Activated T-helper 1 cell treated with anti-CD3 and anti-CD28 coated beads, Interleukin-12 subunit alpha, Interleukin-12 subunit beta, Interleukin-2, Interleukin-4 antibody, amounts not matched to agents 30 ng/mL and 10 ng/mL and 1 ng/mL, durations not matched to agents 14 hours and 24 hours and 36 hours (primary cell): ENCODE results near the gene CADM2. TPM values are rescaled to one million over a fixed set of nuclear protein-coding genes. Genes with fewer than 3 reads are reported as not detected.
A peak's percentile ranks its signal among the peaks of the same experiment; 100 is the strongest.
"Not testable (repeated sequence)": the region's sequence is repeated elsewhere in the genome, so short reads cannot be mapped to it uniquely, and the experiment has no call there.

ENCODE experiments used
- DNase-seq: peaks from one replicate; pipeline ENCODE4 v3.0.0; 2021; ENCODE audit warnings: low spot score
- H3K27ac Mint-ChIP-seq: one replicate; pipeline ENCODE4 v1.8.0; 2021; ENCODE audit warnings: mild to moderate bottlenecking, mixed read lengths
- H3K27me3 Mint-ChIP-seq: one replicate; pipeline ENCODE4 v1.8.0; 2022; ENCODE audit warnings: mild to moderate bottlenecking, moderate library complexity, mixed read lengths; ENCODE audit not compliant: insufficient read depth
- H3K36me3 Mint-ChIP-seq: one replicate; pipeline ENCODE4 v1.8.0; 2021; ENCODE audit warnings: low read depth, mixed read lengths
- H3K4me1 Mint-ChIP-seq: one replicate; pipeline ENCODE4 v1.8.0; 2021; ENCODE audit warnings: low read depth, mixed read lengths
- H3K4me3 Mint-ChIP-seq: one replicate; pipeline ENCODE4 v1.8.0; 2021; ENCODE audit warnings: mild to moderate bottlenecking, moderate library complexity, mixed read lengths
- H3K9me3 Mint-ChIP-seq: one replicate; pipeline ENCODE4 v1.8.0; 2021; ENCODE audit warnings: mixed read lengths
- intact Hi-C: fragments of 100-400 bp; cut with micrococcal nuclease; formaldehyde crosslinking; loops from one replicate; pipeline ENCODE4 v1.15.1; 2024
- total RNA-seq: library from RNA; stranded (reverse); gene quantifications from 2 replicates; pipeline ENCODE4 v1.2.3, GENCODE V29; 2022

CADM2 gene
- not detected in 2 replicates for total RNA-seq

GRCh38 chr3:84958495-84959469, at the start of gene CADM2:
Gene CADM2, plus strand, starts transcription at chr3:84958989.
- peak; percentile 62 for DNase-seq

GRCh38 chr3:84918592-84918991, 40.2 kb upstream of the CADM2 start:
- DNase-seq, H3K36me3 Mint-ChIP-seq, H3K4me1 Mint-ChIP-seq, H3K4me3 Mint-ChIP-seq, H3K27me3 Mint-ChIP-seq, intact Hi-C loops, H3K27ac Mint-ChIP-seq: not testable (repeated sequence)
- H3K9me3 Mint-ChIP-seq = peaks cover 12% of the 10 kb centered on the region

More at GRCh38 chr3:84958495-84959469, at the start of gene CADM2:
- Mint-ChIP-seq H3K9me3 (no peaks in the 10 kb centered on the region), H3K27ac (no peak within 1 kb of the TSS), H3K36me3 (peaks cover 2% of the 10 kb centered on the region), H3K4me3 (peak within 1 kb of the TSS; percentile 66), H3K27me3 (peaks cover 26% of the 10 kb centered on the region), H3K4me1 (peaks cover 11% of the 10 kb centered on the region)
- intact Hi-C loops = loop anchor here (5.0 kb wide), 1 partner anchor 411 kb away; no protein-coding TSS in a partner anchor

GRCh38 chr3:84922682-84923081, 36.1 kb upstream of the CADM2 start:
- H3K4me3 Mint-ChIP-seq = no peak overlapping the region
- intact Hi-C loops = no loop called here

GRCh38 chr3:84925571-84925970, 33.2 kb upstream of the CADM2 start:
- intact Hi-C loops = no loop called here
- no peak for DNase-seq
- no peaks in the 10 kb centered on the region for H3K9me3 Mint-ChIP-seq
- no peak overlapping the region for H3K4me3 Mint-ChIP-seq
- no peak overlapping the region for H3K27ac Mint-ChIP-seq
- no peaks in the 10 kb centered on the region for H3K27me3 Mint-ChIP-seq
- H3K4me1 Mint-ChIP-seq = no peaks in the 10 kb centered on the region
- H3K36me3 Mint-ChIP-seq = no peaks in the 10 kb centered on the region

More at GRCh38 chr3:84922682-84923081, 36.1 kb upstream of the CADM2 start:
- no peaks in the 10 kb centered on the region for H3K4me1 Mint-ChIP-seq
- no peaks in the 10 kb centered on the region for H3K27me3 Mint-ChIP-seq
- H3K9me3 Mint-ChIP-seq = peaks cover 4% of the 10 kb centered on the region
- no peak overlapping the region for H3K27ac Mint-ChIP-seq
- DNase-seq = no peak
- no peaks in the 10 kb centered on the region for H3K36me3 Mint-ChIP-seq

GRCh38 chr3:84943379-84943778, 15.4 kb upstream of the CADM2 start:
- no peak for DNase-seq
- Mint-ChIP-seq H3K27ac (no peak overlapping the region), H3K4me3 (no peak overlapping the region), H3K27me3 (no peaks in the 10 kb centered on the region), H3K4me1 (no peaks in the 10 kb centered on the region), H3K9me3 (peaks cover 5% of the 10 kb centered on the region), H3K36me3 (no peaks in the 10 kb centered on the region)
- intact Hi-C loops = no loop called here

GRCh38 chr3:84946240-84946639, 12.5 kb upstream of the CADM2 start:
- no peak overlapping the region for H3K27ac Mint-ChIP-seq
- no peaks in the 10 kb centered on the region for H3K36me3 Mint-ChIP-seq
- DNase-seq = no peak
- H3K4me1 Mint-ChIP-seq = no peaks in the 10 kb centered on the region
- H3K4me3 Mint-ChIP-seq = no peak overlapping the region
- no peaks in the 10 kb centered on the region for H3K27me3 Mint-ChIP-seq
- no peaks in the 10 kb centered on the region for H3K9me3 Mint-ChIP-seq
- intact Hi-C loops = no loop called here

- Mint-ChIP-seq H3K9me3 (no peaks in the 10 kb centered on the region), H3K4me1 (peaks cover 11% of the 10 kb centered on the region), H3K36me3 (peaks cover 2% of the 10 kb centered on the region), H3K27me3 (peaks cover 26% of the 10 kb centered on the region), H3K4me3 (peak overlapping the region; percentile 66), H3K27ac (no peak overlapping the region)
- intact Hi-C loops = loop anchor here (5.0 kb wide), 1 partner anchor 412 kb away; no protein-coding TSS in a partner anchor
- DNase-seq = no peak
Measured at GRCh38 chr3:84959470-84960271, 882 bp downstream of the CADM2 start.

GRCh38 chr3:84960581-84960980, 1.8 kb downstream of the CADM2 start:
- peaks cover 11% of the 10 kb centered on the region for H3K4me1 Mint-ChIP-seq
- no peak overlapping the region for H3K27ac Mint-ChIP-seq
- intact Hi-C loops = no loop called here
- H3K9me3 Mint-ChIP-seq = no peaks in the 10 kb centered on the region
- H3K36me3 Mint-ChIP-seq = peaks cover 2% of the 10 kb centered on the region
- peak overlapping the region; percentile 7 for H3K4me3 Mint-ChIP-seq
- H3K27me3 Mint-ChIP-seq = peaks cover 26% of the 10 kb centered on the region
- no peak for DNase-seq

DNA sequence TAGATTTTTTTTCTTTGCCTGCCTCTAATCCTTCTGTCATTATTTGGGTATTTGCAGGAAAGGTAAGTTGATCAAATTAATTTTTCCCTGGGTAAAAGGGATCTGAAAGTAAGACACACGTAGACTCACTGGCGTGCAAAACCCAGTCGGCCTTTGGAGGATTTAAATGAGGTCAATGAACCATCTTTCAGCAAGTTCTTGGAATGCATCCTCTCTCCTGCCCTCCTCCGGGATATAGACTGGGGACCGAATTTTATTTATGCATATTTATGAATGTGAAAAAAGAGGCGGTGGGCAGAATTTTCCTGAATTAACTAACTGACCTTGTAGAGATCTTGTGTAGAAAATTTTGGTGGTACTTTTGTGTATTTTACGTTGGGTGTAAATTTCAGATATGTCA, 2.2 kb downstream of the CADM2 start:
- H3K27me3 Mint-ChIP-seq = peaks cover 26% of the 10 kb centered on the region
- H3K4me1 Mint-ChIP-seq = peaks cover 11% of the 10 kb centered on the region
- no peaks in the 10 kb centered on the region for H3K9me3 Mint-ChIP-seq
- peaks cover 2% of the 10 kb centered on the region for H3K36me3 Mint-ChIP-seq
- H3K4me3 Mint-ChIP-seq = no peak overlapping the region
- intact Hi-C loops = no loop called here
- no peak overlapping the region for H3K27ac Mint-ChIP-seq
- no peak for DNase-seq

- no peak for DNase-seq
- intact Hi-C loops = no loop called here
- Mint-ChIP-seq H3K36me3 (peaks cover 2% of the 10 kb centered on the region), H3K4me3 (no peak overlapping the region), H3K27me3 (peaks cover 26% of the 10 kb centered on the region), H3K27ac (no peak overlapping the region), H3K9me3 (no peaks in the 10 kb centered on the region), H3K4me1 (peaks cover 11% of the 10 kb centered on the region)
Measured at GRCh38 chr3:84961521-84962255, 2.9 kb downstream of the CADM2 start.

GRCh38 chr3:84962415-84962814, 3.6 kb downstream of the CADM2 start:
- Mint-ChIP-seq H3K27me3 (peaks cover 26% of the 10 kb centered on the region), H3K4me1 (peaks cover 11% of the 10 kb centered on the region), H3K36me3 (peaks cover 2% of the 10 kb centered on the region), H3K9me3 (no peaks in the 10 kb centered on the region), H3K27ac (no peak overlapping the region), H3K4me3 (no peak overlapping the region)
- DNase-seq = no peak
- intact Hi-C loops = no loop called here

DNA sequence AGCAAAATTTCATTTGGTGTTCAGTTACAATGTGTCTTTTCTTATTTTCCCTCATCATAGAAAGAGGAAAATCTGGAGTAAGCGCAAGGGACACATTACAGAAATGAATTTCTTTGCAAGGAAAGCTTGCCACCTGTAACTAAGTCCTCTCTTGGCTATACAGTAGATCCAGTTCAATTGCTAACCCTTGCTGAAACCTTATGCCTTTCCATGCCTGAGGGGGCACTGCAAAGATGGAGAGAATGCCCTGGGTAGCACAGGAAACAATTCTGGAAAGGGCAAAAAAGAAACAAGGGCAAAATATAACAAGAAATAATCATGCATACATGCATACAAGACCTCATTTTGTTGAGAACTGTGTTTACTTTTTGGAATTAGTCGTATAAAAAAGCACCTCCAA, 4.3 kb downstream of the CADM2 start:
- H3K9me3 Mint-ChIP-seq = no peaks in the 10 kb centered on the region
- intact Hi-C loops = no loop called here
- peaks cover 11% of the 10 kb centered on the region for H3K4me1 Mint-ChIP-seq
- no peak for DNase-seq
- peaks cover 26% of the 10 kb centered on the region for H3K27me3 Mint-ChIP-seq
- no peak overlapping the region for H3K27ac Mint-ChIP-seq
- no peak overlapping the region for H3K4me3 Mint-ChIP-seq
- peaks cover 2% of the 10 kb centered on the region for H3K36me3 Mint-ChIP-seq
